GM12878 (cell line): ENCODE measurements around the gene CLDN7. TPM values are rescaled to one million over a fixed set of nuclear protein-coding genes. Genes with fewer than 3 reads are reported as not detected.

Source experiments
- ATAC-seq: fragments of 200-7000 bp; cut with Tn5 transposase; 3 replicates; pipeline ENCODE4 v1.9.1; 2020; ENCODE audit warnings: mild to moderate bottlenecking, moderate library complexity
- BruUV-seq: library from RNA; stranded (reverse); fragments of 400-500 nt; replicated peaks from 2 replicates; lab custom pipeline; 2021; lab: Mats Ljungman, UMichigan
- CTCF ChIA-PET: fragments of 300-600 bp; sonication (Branson Sonifier 250); formaldehyde crosslinking; extraction: SDS; loops from one replicate; lab custom pipeline; 2021; ENCODE audit warnings: inconsistent platforms; lab: Yijun Ruan, JAX
- POLR2A ChIA-PET: fragments of 350-600 bp; formaldehyde crosslinking; extraction: SDS; loops from one replicate; lab custom pipeline; 2021; ENCODE audit warnings: inconsistent platforms; lab: Charles Lee
- RAD21 ChIA-PET: fragments of 300-600 bp; sonication (Branson Sonifier 250); formaldehyde crosslinking; loops from one replicate; lab custom pipeline; 2023; ENCODE audit warnings: antibody characterized with exemption; ENCODE audit not compliant: unreplicated experiment; lab: Charles Lee
- SMC1A ChIA-PET: fragments of 300-600 bp; sonication (Branson Sonifier 250); formaldehyde crosslinking; loops from one replicate; lab custom pipeline; 2023; ENCODE audit not compliant: unreplicated experiment, uncharacterized antibody; lab: Charles Lee
- DNase-seq: peaks from one replicate; pipeline ENCODE4 v3.0.0-alpha.2; 2011; ENCODE audit warnings: low read depth, low spot score
- FAIRE-seq: peaks from 3 replicates; lab custom pipeline; 2011; peaks lifted over from hg19 to GRCh38; lab: Jason Lieb, UNC
- H2AFZ ChIP-seq: 2 replicates; pipeline ENCODE4 v1.6.0; 2011; ENCODE audit warnings: low read depth, low read length, control low read depth; ENCODE audit not compliant: control insufficient read depth
- H3K27ac ChIP-seq: 2 replicates; pipeline ENCODE4 v1.5.1; 2011; ENCODE audit warnings: control low read depth; ENCODE audit not compliant: control insufficient read depth, insufficient read depth
- H3K27me3 ChIP-seq, 2 experiments: replicated peaks in 1 of 2; 2 replicates each; pipeline versions ENCODE4 v1.6.0 to v1.6.1; 2011; ENCODE audit warnings: low read length in 1 of 2; ENCODE audit not compliant: control insufficient read depth in 2 of 2, insufficient read depth in 2 of 2
- H3K36me3 ChIP-seq, 2 experiments: 2 replicates each; pipeline ENCODE4 v1.5.1; 2011; ENCODE audit warnings: low read length in 1 of 2; ENCODE audit not compliant: control insufficient read depth in 2 of 2, insufficient read depth in 2 of 2
- H3K4me1 ChIP-seq: 2 replicates; pipeline ENCODE4 v1.6.1; 2011; ENCODE audit warnings: mild to moderate bottlenecking, low read length, moderate library complexity, mixed read lengths; ENCODE audit not compliant: control insufficient read depth, insufficient read depth
- H3K4me2 ChIP-seq: 2 replicates; pipeline ENCODE4 v1.6.0; 2011; ENCODE audit warnings: control low read depth; ENCODE audit not compliant: control insufficient read depth, insufficient read depth
- H3K4me3 ChIP-seq: fragments of 200-600 bp; sonication (generic); 2 replicates; pipeline ENCODE4 v1.5.1; 2016
- H3K79me2 ChIP-seq: 2 replicates; pipeline ENCODE4 v1.6.0; 2011; ENCODE audit warnings: low read length; ENCODE audit not compliant: control insufficient read depth, insufficient read depth
- H3K9ac ChIP-seq: 2 replicates; pipeline ENCODE4 v1.8.0; 2011; ENCODE audit warnings: low read length, control low read depth, mixed read lengths; ENCODE audit not compliant: control insufficient read depth, insufficient read depth
- H3K9me3 ChIP-seq: replicated peaks from 3 replicates; pipeline ENCODE4 v1.5.1; 2011; ENCODE audit warnings: mild to moderate bottlenecking, low read length; ENCODE audit not compliant: control insufficient read depth, insufficient read depth
- H4K20me1 ChIP-seq: 2 replicates; pipeline ENCODE4 v1.6.0; 2011; ENCODE audit not compliant: control insufficient read depth, insufficient read depth
- BHLHE40 ChIP-seq, 2 experiments: fragments of 450-650 bp in 1 of 2; IDR thresholded peaks; 2 replicates each; pipeline ENCODE4 v1.6.1; 2011 to 2017; ENCODE audit warnings: low read depth in 2 of 2, borderline replicate concordance in 1 of 2, improper control_type of control experiment in 1 of 2, low read length in 1 of 2, mild to moderate bottlenecking in 1 of 2
- EED ChIP-seq: sonication (generic); IDR thresholded peaks from 2 replicates; pipeline ENCODE4 v1.6.1; 2016; ENCODE audit warnings: antibody characterized with exemption, low read depth
- IKZF1 ChIP-seq: fragments of 450-650 bp; conservative IDR thresholded peaks from 2 replicates; pipeline ENCODE4 v1.6.1; 2017; ENCODE audit warnings: antibody characterized with exemption, mild to moderate bottlenecking
- RCOR1 ChIP-seq: conservative IDR thresholded peaks from 2 replicates; pipeline ENCODE4 v1.6.1; 2012; ENCODE audit warnings: low read depth, low read length, improper control_type of control experiment
- WGBS: methylation state at CpG from one replicate; pipeline ENCODE4 v1.1.6; 2016; ENCODE audit warnings: low lambda C conversion rate; ENCODE audit not compliant: insufficient replicate concordance, insufficient coverage; ENCODE audit errors: missing lambda C conversion rate; 5-methylcytosine and 5-hydroxymethylcytosine counted together
- in situ Hi-C: fragments of 300-500 bp; cut with MboI; formaldehyde crosslinking; loops from 9 replicates; pipeline ENCODE4 v1.14.3; 2018; ENCODE audit warnings: mixed read lengths
- intact Hi-C: fragments of 100-400 bp; cut with micrococcal nuclease; formaldehyde crosslinking; loops from one replicate; pipeline ENCODE4 v1.14.2; 2022; ENCODE audit not compliant: unreplicated experiment
- polyA plus RNA-seq, 11 experiments: library from polyadenylated mRNA; depleted of rRNA in 4 of 11; unstranded in 6 of 11; stranded (reverse) in 5 of 11; fragments of >200 nt; fragmentation: Nextera tagmentation in 4 of 11; fragmentation: Illumina TruSeq in 1 of 11; extraction: Ambion mirVana in 4 of 11; extraction: Trizol in 1 of 11; gene quantifications; 1 replicate in 1 of 11; 2 replicates in 10 of 11; pipeline versions ENCODE4 v1.2.1 to v1.2.3, GENCODE V29; 2011 to 2016; ENCODE audit warnings: inconsistent platforms in 2 of 11, missing spikeins in 2 of 11, low read depth in 1 of 11
- total RNA-seq, 4 experiments: library from RNA; depleted of rRNA in 3 of 4; stranded (reverse); fragments of >200 nt in 3 of 4; fragmentation: Illumina TruSeq in 1 of 4; extraction: Trizol in 1 of 4; gene quantifications; 2 replicates each; pipeline versions ENCODE4 v1.2.1 to v1.2.3, GENCODE V29; 2013 to 2021

Gene CLDN7
- total and polyA plus RNA-seq, 10 of the 15 experiments (the other 5 are each of a cell fraction or from before 2014, with no cell fraction given), result 0.19 to 1.3 (median 0.36) TPM; not detected in 5

DNA sequence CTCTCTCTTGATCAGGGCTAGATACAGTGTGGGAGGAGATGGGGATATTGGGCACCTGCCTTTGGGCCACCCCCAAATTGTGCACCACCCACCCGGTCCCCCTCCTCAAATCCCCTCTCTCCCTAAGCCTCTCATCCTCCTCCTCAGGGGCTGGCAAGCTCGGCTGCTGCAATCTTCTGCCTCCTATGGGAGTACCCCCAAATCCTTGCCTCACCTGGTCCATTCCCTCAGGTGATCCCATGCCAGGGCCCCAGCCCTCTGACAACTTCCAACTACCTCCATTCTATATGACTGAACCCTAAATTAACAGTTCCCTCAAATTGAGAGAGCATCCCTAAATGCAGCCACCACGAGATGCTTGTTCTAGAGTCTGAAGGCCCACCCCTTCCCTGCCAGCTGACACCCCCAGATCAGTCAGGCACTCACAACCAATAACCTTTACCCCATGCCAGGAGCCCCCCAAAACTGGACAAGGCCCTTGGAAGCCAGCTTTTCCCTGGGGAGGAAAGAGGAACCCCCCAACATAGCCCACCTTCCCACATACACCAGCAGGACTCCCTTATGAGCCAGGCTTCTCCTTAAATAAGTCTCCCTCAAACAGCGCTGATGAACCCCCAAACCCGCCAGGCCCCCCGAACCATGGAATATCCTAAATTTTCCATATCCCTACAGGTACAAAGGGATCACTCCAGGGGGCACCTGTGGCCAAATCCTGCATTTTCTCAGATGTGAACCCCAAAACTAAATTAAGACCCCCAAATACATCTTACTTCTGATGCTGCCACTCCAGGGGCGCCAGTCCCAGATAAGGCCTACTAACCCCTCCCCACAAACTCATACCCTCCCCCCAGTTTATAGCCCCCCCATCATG lies 45.8 kb downstream of the CLDN7 start:
- peak; percentile 26; the same call in 1 of the 2 replicates for TF ChIP-seq IKZF1
- no peak for TF ChIP-seq RCOR1
- ChIA-PET SMC1A (no interaction called here), CTCF (no interaction called here), POLR2A (interaction anchor here (1.3 to 3.3 kb wide), 3 partner anchors 18 to 25 kb away, joined by 3 to 12 read pairs (median 7); partner anchors contain the start of genes DVL2 and PHF23), RAD21 (interaction anchor here (0.6 kb wide), 1 partner anchor 170 kb away, joined by 4 read pairs; no protein-coding TSS in a partner anchor)
- Histone ChIP-seq H4K20me1 (no peaks in the 10 kb centered on the region), H3K79me2 (peaks cover 14% of the 10 kb centered on the region), H3K9ac (no peak overlapping the region), H3K4me3 (peak overlapping the region; percentile 51; the same call in 1 of the 2 replicates), H3K9me3 (no peaks in the 10 kb centered on the region), H3K27ac (no peak overlapping the region), H3K4me1 (peaks cover 22% of the 10 kb centered on the region), H3K27me3 (no peaks in the 10 kb centered on the region), H3K36me3 (no peaks in the 10 kb centered on the region), H3K4me2 (peak overlapping the region; percentile 17; the same call in 1 of the 2 replicates), H2AFZ (no peak overlapping the region)
- DNase-seq (no peak), ATAC-seq (no peak), FAIRE-seq (no peak)
- WGBS, result 19% methylated on average over 7 of the region's 7 CpGs
- TSS peak; percentile 40 for BruUV-seq
- intact Hi-C loops (no loop called here), in situ Hi-C loops (no loop called here)

DNA sequence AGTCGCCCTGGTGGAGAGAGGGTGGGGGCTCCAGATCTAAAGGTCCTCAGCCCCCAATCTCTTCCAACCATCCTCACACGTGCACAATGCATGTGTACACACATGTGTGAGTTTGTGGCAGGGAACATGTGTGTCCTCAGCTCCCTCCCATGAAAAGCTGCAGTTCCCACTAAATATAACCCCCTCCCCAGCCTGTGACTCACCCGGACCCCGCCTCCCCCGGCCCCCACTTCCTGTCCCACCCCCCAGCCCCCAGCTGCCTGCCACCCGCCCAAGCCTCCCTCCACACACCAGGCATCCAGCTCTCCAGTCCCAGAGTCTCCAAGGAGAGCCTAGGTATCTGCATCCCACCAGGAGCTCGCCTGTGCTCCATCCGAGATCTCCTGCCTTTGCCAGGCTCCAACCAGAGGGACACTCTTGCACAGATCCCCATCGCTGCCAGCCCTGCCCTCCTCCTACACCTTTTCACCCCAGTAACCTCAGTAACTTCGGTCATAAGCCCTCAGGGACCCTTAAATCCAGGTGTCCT lies 46.6 kb downstream of the CLDN7 start:
- RAD21 ChIA-PET, result interaction anchor here (0.6 kb wide), 1 partner anchor 170 kb away, joined by 4 read pairs; no protein-coding TSS in a partner anchor
- Histone ChIP-seq H2AFZ (no peak overlapping the region), H3K9me3 (no peaks in the 10 kb centered on the region), H3K79me2 (peaks cover 11% of the 10 kb centered on the region), H3K4me3 (no peak overlapping the region), H3K9ac (no peak overlapping the region), H3K27me3 (no peaks in the 10 kb centered on the region), H4K20me1 (no peaks in the 10 kb centered on the region), H3K4me1 (peaks cover 18% of the 10 kb centered on the region), H3K36me3 (no peaks in the 10 kb centered on the region), H3K27ac (no peak overlapping the region), H3K4me2 (peak overlapping the region; percentile 5; the same call in 1 of the 2 replicates)
- DNase-seq (no peak), ATAC-seq (no peak), FAIRE-seq (no peak)
- POLR2A ChIA-PET, result interaction anchor here (1.3 to 3.3 kb wide), 3 partner anchors 19 to 25 kb away, joined by 3 to 12 read pairs (median 7); partner anchors contain the start of genes DVL2 and PHF23
- CTCF ChIA-PET, result interaction anchor here (1.4 to 1.9 kb wide), 2 partner anchors 66 to 81 kb away, joined by 3 to 7 read pairs; partner anchors contain the start of gene SLC2A4
- SMC1A ChIA-PET, result interaction anchor here (1.6 kb wide), 1 partner anchor 36 kb away, joined by 4 read pairs; the partner anchor contains the start of gene CTDNEP1
- peak in 1 of 2 experiments; percentile 69; a peak in 2 of 4 replicates for TF ChIP-seq BHLHE40 (IDR thresholded peaks at IDR 0.05; ENCODE audit: borderline replicate concordance in 1 of 2, low read depth in 2 of 2, low read length in 1 of 2)
- TF ChIP-seq EED, result no peak
- intact Hi-C loops, result loop anchor here (2.0 kb wide), 2 partner anchors 23 to 37 kb away; partner anchors contain the start of genes ELP5 and PHF23
- WGBS, result 0% methylated on average over 7 of the region's 10 CpGs
- in situ Hi-C loops, result no loop called here
- no TSS peak for BruUV-seq
